Stromal cell of bone marrow (primary cell): ENCODE measurements around the gene C2orf81.
"Not testable (repeated sequence)": the region's sequence is repeated elsewhere in the genome, so short reads cannot be mapped to it uniquely, and the experiment has no call there.

Experiments
- DNase-seq: peaks from one replicate; pipeline ENCODE4 v3.0.0-alpha.2; 2012; ENCODE audit warnings: low read depth

The C2orf81 gene

DNA sequence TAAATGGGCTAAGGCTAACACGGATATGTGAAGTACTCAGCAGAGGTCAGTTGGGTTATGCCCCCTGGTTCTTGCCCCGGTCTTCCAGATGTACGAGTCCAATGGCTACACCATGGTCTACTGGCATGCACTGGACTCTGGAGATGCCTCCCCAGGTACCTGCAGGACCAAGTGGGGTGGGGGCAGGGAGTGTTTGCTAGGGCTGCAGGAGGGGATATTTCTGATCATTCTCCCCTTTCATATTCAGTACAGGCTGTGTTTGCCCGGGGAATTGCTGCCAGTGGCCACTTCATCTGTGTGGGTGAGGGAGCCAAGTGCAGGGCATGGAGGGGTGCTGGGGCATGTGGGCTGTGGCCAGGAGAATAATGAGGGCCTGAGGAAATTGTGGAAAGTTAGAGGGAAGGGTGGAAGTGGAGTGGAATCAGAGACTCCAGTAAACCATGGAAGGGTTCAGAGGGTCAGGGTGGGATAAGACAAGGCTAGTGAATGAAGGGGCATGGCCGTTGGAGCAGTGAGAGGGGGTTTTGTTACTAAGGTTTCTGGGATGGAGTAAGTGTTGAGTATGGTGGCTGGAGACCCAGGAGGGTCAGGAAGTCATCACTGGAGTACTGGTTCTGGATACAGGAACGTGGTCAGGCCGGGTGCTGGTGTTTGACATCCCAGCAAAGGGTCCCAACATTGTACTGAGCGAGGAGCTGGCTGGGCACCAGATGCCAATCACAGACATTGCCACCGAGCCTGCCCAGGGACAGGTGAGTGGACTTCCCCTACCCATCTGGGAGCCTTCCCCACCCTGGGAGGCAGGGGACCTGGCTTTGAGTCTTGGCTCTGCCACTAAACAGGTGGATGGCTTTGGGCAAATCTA, 2.0 kb upstream of the C2orf81 start:
- no peak for DNase-seq

- DNase-seq, result not testable (repeated sequence)
These were observed 846 bp downstream of the C2orf81 start for GRCh38 chr2:74420443-74421103.

DNA sequence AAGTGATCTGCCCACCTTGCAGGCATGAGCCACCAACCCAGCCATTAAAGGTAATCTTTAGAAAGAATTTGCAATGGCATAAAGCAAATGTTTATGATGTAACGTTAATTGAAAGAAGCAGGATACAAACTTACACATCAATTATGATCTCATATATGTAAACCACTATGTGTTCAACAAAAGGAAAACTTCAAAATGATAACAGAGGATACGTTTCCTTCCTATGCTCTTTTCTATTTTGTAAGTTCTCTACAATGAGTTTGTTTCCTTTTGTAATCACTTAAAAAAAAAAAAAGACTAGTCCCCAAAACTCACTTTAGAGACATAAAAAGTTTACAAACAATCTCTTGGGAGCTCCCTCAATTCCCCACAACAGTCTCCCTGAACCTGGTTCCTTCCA, 1.4 kb downstream of the C2orf81 start:
- no peak for DNase-seq

GRCh38 chr2:74419345-74419744, 2.1 kb downstream of the C2orf81 start:
- no peak for DNase-seq

GRCh38 chr2:74418312-74418711, 3.1 kb downstream of the C2orf81 start:
- DNase-seq, result no peak

- DNase-seq, result no peak
These were observed 3.7 kb downstream of the C2orf81 start for GRCh38 chr2:74417763-74418162.

GRCh38 chr2:74417197-74417596, 4.2 kb downstream of the C2orf81 start:
- DNase-seq, result no peak

GRCh38 chr2:74416778-74417177, 4.6 kb downstream of the C2orf81 start:
- no peak for DNase-seq

DNA sequence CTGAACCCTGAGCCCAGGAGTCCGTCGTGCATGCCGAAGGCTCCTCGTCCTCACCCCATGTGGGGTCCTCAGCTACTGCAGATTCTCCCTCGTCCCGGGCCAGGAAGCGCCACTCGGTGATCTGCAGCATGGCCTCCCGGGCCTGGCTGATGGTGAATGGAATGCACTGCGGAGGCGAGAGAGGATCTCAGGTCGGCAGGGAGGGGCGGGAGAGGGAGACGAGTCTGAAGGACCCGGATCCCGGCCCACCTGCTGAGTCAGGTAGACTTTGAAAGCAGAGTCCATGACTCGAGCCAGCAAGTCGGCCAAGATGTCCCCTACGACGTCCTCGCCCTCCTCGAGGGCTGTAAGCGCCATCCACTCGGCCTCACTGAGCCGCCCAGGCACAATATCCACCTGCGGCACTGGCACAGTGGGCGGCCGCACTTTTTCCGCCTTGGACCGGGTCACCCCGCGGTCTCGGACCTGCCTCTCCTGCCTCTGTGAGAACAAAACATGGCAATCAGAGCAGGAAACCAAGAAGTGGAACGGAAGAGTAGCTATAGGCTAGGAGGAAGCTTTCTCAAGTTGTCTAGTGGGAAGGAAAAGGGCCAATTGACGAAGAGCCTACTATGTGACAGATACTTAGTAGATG, 5.5 kb downstream of the C2orf81 start:
- DNase-seq, result no peak

DNA sequence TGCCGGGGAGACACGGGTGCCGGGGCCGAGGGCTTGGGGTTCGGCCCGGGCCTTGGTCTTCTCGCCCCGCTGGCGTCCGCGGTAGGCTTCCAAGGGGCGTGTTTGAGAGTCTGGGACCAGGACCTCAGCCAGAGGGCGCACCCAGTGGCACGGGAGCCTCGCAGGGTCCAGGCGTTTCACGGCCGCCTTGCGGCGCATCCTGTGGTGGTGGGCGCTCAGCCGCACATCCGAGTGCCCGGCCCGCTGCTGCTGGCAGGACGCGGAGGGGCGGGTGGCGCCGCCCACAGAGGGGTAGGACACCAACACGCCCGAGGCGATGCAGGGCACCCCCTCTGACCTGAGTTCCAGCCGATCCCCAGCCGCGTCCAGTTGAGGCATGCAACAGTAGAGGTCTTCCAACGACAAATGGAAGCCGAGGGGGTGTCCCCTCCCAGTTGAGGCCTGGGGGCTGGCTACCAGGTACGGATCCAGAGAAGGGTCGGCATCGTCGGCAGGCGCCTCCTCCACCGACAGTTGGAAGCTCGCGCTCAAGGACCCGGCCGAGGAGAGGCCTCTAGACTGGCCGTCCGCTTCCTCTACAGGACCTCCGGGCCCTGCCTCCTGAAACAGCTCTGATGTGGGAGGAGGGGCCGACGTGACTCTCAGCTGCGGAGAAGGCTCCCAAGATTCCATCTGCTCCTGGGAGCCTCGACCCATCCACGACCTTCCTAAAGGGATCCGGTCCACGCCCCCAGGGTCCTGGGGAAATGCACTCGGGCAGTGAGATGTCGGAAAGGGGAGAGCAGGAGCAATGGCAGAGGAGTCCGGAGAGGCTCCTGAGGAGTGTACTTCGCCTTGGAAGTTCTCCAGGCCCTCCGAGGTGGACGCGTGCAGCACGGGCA, 6.3 kb downstream of the C2orf81 start:
- no peak for DNase-seq

DNA sequence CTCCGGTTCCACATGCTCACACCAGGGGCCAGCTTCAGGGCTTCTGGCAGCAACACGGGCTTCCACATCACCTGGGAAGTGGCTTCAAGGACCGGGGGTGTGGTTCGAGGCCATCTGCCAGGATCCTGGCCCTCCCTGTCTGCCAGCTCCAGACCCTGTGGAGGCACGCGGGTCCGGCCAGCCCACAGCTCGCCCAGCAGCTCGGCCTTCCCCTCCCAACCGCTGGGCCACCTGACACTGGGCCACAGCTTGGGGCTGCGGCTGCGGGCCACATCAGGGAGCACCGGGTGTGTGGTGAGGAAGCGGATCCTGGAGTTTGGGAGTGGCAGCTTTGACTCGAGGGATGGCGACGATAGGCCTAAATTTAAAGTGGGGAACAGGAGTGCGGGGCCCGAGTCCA, 7.0 kb downstream of the C2orf81 start:
- DNase-seq, result no peak

DNA sequence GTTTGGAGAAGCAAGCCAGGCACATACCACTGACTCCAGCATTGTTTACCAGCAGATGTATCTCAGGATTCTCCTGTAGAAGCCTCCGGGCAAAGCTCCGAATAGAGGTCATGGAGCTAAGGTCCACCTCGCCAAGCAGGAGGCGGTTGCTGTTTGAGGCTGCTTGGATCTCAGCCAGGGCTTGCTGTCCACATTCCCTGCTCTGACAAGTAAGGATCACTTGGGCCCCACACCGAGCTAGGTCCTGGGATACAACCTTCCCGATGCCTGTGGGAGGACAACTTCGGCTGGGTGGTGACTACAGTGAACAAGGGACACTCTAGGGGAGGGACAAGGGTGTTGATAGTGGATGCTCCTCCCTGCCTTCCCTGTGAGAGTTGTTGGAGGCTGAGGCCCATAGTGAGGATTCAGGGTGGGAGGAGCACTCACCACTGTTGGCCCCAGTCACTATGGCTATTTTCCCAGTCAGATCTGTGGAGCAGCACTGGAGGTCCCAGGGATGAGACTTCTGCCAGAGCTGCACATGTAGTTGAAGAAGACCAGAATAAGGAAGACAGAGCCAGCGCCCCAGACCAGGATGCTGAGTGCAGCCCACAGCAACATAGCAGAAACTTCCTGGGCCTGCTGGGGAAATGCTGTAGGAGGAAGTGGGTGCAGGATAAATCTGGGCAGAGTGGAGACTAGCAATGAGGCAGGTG, 8.3 kb downstream of the C2orf81 start:
- DNase-seq, result no peak

DNA sequence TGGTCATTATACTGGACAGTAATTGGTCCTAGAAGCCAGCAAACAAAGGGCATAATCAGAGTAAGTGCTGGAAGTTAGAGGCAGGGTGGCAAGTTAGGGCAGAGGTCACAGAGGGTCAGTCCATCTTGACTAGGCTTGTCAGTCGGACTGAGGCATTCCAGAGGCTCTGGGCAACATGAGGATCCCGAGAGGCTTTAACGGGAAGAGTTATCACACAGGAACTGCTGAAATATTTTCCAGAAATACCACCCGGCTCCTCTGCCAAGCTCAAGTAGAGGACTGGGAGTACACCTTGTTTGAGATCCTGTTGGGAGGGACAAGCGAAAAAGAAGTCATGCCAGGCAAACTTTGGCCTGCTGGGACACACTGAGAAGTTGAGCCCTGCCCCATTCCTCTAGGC, 13.7 kb downstream of the C2orf81 start:
- no peak for DNase-seq

DNA sequence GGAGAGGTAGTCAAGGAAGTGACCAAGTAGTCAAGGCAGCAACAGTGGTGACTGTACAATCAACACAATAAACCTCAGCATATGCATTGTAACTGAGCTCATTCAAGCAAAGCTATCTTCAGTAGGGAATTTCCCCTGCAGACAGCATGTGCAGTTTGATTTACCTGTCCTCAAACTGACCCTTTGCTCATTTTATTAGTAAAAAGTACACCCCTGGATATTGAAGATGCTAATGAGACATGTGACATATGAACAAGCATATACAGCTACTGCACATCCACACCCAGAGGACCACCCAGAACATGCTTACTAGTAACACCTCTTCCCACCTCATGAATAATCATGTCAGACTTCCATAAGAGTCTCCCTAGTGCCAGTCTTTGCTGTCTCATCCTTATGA, 15.4 kb downstream of the C2orf81 start:
- no peak for DNase-seq

- DNase-seq, result no peak
These were observed 19.5 kb downstream of the C2orf81 start for GRCh38 chr2:74401891-74402290.

GRCh38 chr2:74399785-74400184, 21.6 kb downstream of the C2orf81 start:
- DNase-seq, result no peak

DNA sequence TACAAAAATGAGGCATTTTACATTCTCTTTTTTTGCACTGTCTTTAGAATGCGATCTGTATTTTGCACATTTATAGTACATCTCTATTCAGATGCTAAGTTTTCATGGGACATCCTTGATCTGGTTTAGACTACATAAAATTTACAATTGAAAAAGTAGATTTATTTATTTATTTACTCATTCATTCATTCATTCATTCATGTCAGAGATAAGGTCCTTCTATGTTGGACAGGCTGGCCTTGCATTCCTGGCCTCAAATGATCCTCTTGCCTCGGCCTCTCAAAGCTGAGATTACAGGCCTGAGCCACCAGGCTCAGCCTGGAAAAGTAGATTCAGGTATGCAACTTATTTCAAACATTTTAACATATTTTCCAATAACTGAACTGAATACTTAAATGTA, 25.3 kb downstream of the C2orf81 start:
- DNase-seq, result no peak

GRCh38 chr2:74393525-74393924, 27.9 kb downstream of the C2orf81 start:
- DNase-seq, result no peak

DNA sequence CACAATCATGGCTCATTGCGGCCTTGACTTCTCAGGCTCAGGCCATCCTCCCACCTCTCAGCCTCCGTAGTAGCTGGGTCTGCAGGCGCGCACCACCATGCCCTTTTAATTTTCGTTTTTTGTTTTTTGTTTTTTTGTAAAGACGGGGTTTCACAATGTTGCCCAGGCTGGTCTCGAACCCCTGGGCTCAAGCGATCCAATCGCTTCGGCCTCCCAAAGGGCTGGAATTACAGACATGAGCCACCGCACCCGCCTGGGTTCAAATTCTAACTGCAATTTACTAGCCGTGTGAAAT, 29.0 kb downstream of the C2orf81 start:
- DNase-seq, result no peak

DNA sequence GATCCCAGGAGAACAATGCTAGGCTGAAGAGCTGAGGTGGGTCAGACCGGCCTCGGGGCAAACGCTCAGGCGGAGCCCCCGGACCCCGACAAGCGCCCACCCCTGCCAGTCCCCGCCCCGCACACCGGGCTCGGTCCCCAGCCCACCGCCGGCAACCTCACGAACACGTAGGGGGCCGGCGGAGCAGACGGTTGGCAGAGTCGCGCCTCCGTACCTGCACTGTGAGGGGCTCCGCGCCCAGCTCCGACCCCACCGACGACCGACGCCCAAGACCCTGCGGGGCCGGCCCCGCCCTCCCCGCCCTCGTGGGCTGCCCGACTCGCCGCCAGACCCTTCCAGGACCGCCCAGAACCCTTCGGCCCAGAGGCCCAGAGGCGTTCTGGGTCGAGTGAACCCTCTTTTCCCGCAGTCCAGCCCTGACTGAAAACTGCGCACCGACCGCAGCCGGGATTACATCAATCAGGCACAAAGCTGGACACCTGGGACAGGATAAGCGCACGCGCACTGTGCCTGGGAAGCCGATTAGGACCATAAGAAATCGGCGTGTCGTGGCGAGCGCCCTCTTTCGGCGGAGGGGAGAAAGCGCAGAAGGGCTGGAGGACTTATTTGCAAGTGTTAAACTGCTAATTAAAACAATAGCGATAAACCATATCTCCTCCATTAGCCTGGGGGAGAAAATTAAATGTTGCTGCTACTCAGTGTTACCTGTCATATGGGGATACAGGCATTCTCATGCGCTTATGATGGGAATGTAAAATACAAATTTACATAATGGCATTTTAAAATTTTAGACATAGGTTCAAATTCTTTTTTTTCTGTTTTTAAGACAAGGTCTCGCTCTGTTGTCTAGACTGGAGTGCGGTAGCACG, 29.6 kb downstream of the C2orf81 start:
- DNase-seq, result peak; percentile 70

DNA sequence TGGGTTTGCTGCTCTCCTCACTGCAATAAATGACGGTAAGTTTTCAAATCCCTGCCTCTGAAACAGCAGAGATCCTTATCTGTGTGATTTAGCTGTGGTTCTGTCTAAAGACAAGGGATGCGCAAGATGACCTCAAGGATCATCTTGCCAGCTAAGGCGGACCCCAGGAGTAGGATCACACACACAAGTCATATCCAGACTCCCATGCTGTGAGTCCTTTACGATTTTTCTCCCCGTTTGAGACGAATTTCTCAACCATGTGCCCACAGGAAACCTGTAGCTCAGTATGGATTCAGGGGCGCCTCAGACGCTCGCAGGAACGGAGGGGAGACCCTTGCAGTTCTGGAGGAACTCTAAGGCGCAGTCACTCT, 30.2 kb downstream of the C2orf81 start:
- no peak for DNase-seq
